Chondrocyte (in vitro differentiated cells): ENCODE measurements around the gene UACA. TPM values are rescaled to one million over a fixed set of nuclear protein-coding genes. Genes with fewer than 3 reads are reported as not detected.
A peak's percentile ranks its signal among the peaks of the same experiment; 100 is the strongest.

Experiments
- DNase-seq: peaks from one replicate; pipeline ENCODE4 v3.0.0; 2021; ENCODE audit warnings: mixed read lengths, low spot score
- H3K27ac Mint-ChIP-seq: one replicate; pipeline ENCODE4 v1.8.0; 2021; ENCODE audit warnings: mild to moderate bottlenecking, moderate library complexity, mixed read lengths; ENCODE audit not compliant: unreplicated experiment
- H3K27me3 Mint-ChIP-seq: 2 replicates; pipeline ENCODE4 v1.8.0; 2021; ENCODE audit warnings: low read depth, mixed read lengths
- H3K36me3 Mint-ChIP-seq: 2 replicates; pipeline ENCODE4 v1.8.0; 2021; ENCODE audit warnings: low read depth, mixed read lengths
- H3K4me1 Mint-ChIP-seq: 2 replicates; pipeline ENCODE4 v1.8.0; 2021; ENCODE audit warnings: low read depth, mild to moderate bottlenecking, mixed read lengths
- H3K4me3 Mint-ChIP-seq: one replicate; pipeline ENCODE4 v1.8.0; 2021; ENCODE audit warnings: mild to moderate bottlenecking, moderate library complexity, mixed read lengths; ENCODE audit not compliant: unreplicated experiment
- H3K9me3 Mint-ChIP-seq: 2 replicates; pipeline ENCODE4 v1.8.0; 2021; ENCODE audit warnings: low read depth, mixed read lengths
- CTCF ChIP-seq: fragments of 200-600 bp; sonication (generic); IDR thresholded peaks from 2 replicates; pipeline ENCODE4 v1.5.0; 2021; ENCODE audit warnings: antibody characterized with exemption, mild to moderate bottlenecking, moderate library complexity
- total RNA-seq: library from RNA; stranded (reverse); gene quantifications from 3 replicates; pipeline ENCODE4 v1.2.1, GENCODE V29; 2021

Gene UACA
- total RNA-seq, 1 donor from 2014 or later, result 249 TPM

GRCh38 chr15:70712271-70712670 lies 51.1 kb downstream of the UACA start:
- Mint-ChIP-seq H3K36me3 (peaks cover 6% of the 10 kb centered on the region), H3K4me1 (peaks cover 72% of the 10 kb centered on the region), H3K9me3 (no peaks in the 10 kb centered on the region), H3K4me3 (no peak overlapping the region), H3K27ac (peak overlapping the region; percentile 37), H3K27me3 (no peaks in the 10 kb centered on the region)
- no peak for TF ChIP-seq CTCF
- no peak for DNase-seq

DNA sequence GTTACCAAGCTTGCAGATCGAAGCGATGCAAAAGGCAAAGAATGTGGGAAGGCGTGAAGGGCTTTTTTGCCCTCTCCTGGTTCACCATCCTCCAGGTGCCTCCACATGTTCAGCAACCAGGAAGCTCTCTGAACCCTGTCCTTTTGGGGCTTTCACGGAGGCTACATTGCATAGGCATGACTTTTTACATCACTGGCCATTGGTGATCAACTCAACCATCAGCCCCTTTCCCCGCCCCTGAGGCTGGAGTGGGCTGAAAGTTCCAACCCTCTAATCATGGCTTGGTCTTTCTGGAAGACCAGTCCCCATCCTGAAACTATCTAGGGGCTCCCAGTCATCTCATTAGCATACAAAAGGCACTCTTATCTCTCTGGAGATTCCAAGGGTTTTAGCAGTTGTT lies 52.6 kb downstream of the UACA start:
- no peak overlapping the region for H3K4me3 Mint-ChIP-seq
- H3K27ac Mint-ChIP-seq, result no peak overlapping the region
- H3K36me3 Mint-ChIP-seq, result peaks cover 8% of the 10 kb centered on the region
- no peak for DNase-seq
- peaks cover 68% of the 10 kb centered on the region for H3K4me1 Mint-ChIP-seq
- TF ChIP-seq CTCF, result no peak
- H3K9me3 Mint-ChIP-seq, result peaks cover 2% of the 10 kb centered on the region
- no peaks in the 10 kb centered on the region for H3K27me3 Mint-ChIP-seq

DNA sequence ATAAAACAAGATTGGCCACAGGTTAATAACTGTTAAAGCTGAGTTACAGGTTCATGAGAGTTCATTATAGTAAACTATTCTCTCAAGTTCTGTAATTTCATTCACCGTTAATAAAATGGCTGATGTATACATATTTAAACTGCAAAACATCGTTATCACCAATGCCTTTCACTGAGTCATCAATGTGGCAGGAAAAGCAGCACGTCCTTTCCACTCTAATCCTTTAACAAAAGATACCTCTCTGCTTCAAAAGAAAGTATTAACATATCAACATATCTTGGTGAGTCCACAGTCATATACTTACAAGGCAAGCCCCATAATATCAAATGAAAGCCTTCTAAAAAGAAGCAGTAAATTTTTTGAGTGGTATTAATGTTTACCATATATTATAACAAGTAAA lies 54.5 kb downstream of the UACA start:
- no peak for TF ChIP-seq CTCF
- Mint-ChIP-seq H3K27me3 (no peaks in the 10 kb centered on the region), H3K9me3 (peaks cover 2% of the 10 kb centered on the region), H3K27ac (no peak overlapping the region), H3K36me3 (peaks cover 10% of the 10 kb centered on the region), H3K4me1 (peaks cover 62% of the 10 kb centered on the region), H3K4me3 (no peak overlapping the region)
- no peak for DNase-seq

GRCh38 chr15:70707686-70708300 lies 55.6 kb downstream of the UACA start:
- Mint-ChIP-seq H3K4me1 (peaks cover 62% of the 10 kb centered on the region), H3K27ac (peak overlapping the region; percentile 4), H3K36me3 (peaks cover 10% of the 10 kb centered on the region), H3K4me3 (no peak overlapping the region), H3K27me3 (no peaks in the 10 kb centered on the region), H3K9me3 (peaks cover 2% of the 10 kb centered on the region)
- DNase-seq, result no peak
- no peak for TF ChIP-seq CTCF

GRCh38 chr15:70704731-70705130 lies 58.6 kb downstream of the UACA start:
- Mint-ChIP-seq H3K27me3 (no peaks in the 10 kb centered on the region), H3K9me3 (peaks cover 2% of the 10 kb centered on the region), H3K4me1 (peaks cover 70% of the 10 kb centered on the region), H3K4me3 (no peak overlapping the region), H3K27ac (peak overlapping the region; percentile 96), H3K36me3 (peaks cover 8% of the 10 kb centered on the region)
- no peak for DNase-seq
- no peak for TF ChIP-seq CTCF
